Measurements from ENCODE around the gene TLE4.
"Not testable (repeated sequence)": the region's sequence is repeated elsewhere in the genome, so short reads cannot be mapped to it uniquely, and the experiment has no call there.

TLE4 gene

GRCh38 chr9:79571309-79572031 is at the start of gene TLE4:
TLE4 (plus strand) TSS chr9:79571965; CDS start chr9:79572791, 826 bp downstream.
- peak; percentile 85 to 100 (median 100) for DNase-seq

- DNase-seq, result no peak
Measured at GRCh38 chr9:79522793-79523192, 49.0 kb upstream of the TLE4 start.

DNA sequence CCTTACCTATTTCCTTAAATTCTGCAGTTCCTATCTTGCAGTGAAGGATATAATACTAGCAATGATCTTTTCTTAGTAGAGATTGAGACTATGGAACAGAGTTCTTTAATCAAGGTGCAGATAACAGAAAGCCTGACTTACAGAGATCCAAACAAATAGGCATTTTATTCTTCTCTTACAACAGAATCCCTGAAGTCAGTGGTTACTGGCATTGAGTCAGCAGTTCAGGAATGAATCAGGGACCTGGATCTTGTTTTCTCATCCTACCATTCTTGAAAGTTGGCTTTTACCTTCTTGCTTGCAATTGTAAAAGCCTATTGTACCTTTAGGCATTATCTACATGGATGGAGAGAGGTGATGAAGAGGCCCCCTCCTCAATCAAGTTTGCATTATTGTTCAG is 47.5 kb upstream of the TLE4 start:
- DNase-seq, result no peak

GRCh38 chr9:79526149-79526672 is 45.6 kb upstream of the TLE4 start:
- DNase-seq, result no peak

DNA sequence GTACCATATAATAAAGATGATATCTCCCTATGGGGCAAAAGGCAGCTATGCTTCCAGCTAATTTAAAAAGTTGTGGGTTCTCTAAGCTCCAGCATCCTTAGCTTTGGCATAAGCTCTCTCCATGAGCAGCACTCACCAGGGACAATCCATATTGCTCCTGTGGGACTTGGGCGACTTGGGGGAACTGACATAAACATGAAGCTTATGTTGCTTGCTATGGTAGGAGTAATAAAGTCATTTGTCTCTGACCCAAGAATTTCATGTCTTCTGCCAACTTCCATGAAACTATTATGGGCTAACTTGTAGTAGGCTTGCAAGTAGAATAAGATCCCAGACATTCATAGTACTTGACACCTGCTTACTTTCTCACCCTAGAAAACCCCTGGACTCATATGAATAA is 36.2 kb upstream of the TLE4 start:
- no peak for DNase-seq

- no peak for DNase-seq
Measured at GRCh38 chr9:79537838-79538237, 33.9 kb upstream of the TLE4 start.

DNA sequence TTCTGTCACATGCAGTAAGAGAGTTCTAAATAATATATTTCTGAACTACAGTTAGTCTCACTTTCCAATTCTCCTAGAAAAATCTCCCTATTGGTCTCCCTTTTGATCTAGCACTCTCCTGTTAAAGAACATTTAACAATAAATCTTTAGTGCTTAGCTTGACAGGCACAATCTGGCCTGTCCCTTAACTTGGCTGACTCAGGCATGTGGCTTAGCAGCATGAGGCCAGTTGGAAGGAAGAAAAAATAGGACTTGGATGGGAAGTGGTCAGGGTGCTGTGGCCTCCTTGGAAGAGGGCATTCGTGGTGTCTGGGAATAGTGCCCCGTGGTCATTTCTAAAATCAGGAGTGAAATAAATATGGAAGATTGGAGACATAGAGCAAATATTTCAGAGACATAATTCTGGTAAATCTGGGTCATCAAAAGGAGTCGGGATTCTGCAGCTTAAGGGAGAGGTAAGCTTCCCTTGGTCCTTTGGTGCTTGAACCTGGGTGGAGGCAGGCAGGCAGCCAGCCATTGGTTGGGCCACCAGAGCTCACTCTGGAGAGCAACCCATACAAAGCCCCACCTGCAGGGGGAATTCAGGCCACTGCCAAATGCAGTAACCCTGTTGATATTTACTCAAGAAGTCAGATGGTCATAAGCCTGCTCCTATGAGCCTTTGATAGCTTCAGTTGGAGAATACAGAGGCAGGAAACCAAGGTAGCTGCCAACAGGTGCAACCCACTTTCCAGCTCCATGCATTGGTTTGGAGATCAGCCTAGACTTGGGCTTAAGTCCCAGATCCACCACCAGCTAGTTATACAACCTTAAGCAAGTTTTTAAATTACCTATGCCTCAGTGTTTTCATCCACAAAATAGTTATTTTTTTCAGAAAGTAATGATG is 28.8 kb upstream of the TLE4 start:
- DNase-seq, result no peak

DNA sequence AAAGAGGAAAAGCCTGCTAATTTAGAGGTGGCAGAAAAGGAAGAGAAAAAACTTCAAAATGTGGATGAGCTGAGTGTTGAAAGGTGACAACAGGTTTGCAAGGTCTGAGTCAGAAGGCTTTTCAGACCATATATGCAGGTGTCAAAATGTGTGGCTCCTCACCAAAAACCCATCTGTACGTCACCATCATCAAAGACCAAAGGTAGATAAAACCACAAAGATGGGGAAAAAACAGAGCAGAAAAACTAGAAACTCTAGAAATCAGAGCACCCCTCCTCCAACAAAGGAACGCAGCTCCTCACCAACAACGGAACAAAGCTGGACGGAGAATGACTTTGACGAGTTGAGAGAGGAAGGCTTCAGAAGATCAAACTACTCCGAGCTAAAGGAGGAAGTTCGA is 27.4 kb upstream of the TLE4 start:
- not testable (repeated sequence) for DNase-seq

- no peak for DNase-seq
Measured at GRCh38 chr9:79551586-79551985, 20.2 kb upstream of the TLE4 start.

DNA sequence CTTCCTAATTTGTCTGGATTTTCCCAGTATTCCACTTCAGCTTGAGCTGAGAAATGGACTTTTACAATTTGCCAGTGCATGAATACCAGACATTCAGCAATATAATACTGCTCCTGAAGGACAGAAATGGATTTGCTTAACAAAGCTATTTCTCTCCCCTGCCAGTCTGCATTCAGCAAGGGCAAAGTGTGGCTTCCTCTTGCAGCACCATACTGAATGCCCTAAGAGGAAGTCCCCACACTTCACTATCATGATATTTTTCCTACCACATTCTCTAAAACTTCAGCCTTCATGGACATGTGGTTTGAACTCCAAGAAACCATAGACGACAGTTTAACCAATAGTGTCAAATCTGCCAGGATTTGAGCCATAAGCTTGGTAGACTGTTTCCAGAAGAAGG is 19.8 kb upstream of the TLE4 start:
- DNase-seq, result no peak

- DNase-seq, result no peak
Measured at GRCh38 chr9:79555474-79556089, 16.2 kb upstream of the TLE4 start.

GRCh38 chr9:79559495-79560181 is 12.1 kb upstream of the TLE4 start:
- peak in 6 of 51 donors; percentile 20 to 90 (median 38) for DNase-seq

GRCh38 chr9:79562749-79563386 is 8.9 kb upstream of the TLE4 start:
- DNase-seq, result no peak

DNA sequence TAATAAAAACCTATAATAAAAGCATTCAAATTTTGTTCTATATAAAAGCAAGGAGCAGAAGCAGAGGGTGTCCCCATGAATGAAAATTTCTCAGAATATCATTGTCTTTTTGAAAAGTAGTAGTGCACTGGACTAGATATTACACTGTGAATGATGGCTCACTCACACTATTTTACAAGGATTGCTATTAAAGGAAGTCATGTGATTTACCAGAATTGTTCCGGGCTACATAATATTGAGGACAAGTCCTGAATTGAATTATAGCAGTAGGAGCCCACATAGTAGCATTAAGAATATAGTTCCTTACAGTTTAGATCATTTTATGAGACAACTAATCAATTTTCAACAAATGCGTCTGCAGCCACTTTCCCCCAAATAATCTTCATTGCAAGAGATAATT is 7.7 kb upstream of the TLE4 start:
- DNase-seq, result no peak

DNA sequence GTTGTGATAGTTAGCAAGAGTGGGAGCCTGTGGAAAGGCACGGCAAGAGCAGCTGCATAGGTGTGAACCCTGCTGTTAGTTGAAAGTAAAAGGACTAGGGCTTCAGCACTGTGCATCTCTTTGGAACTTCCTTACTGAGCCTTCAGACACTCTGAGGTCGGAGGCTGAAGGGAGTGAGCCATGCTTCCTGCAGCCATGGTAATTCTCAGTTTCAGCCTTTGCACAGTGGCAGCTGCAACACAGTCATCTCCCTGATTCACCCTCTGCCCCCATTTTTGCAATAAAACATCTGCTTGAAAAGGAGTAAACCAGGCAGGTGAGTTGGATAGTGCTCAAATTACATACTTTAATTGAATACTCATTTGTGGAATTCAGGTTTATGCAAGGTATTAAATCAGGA is 6.5 kb upstream of the TLE4 start:
- DNase-seq, result no peak

GRCh38 chr9:79567671-79568098 is 4.1 kb upstream of the TLE4 start:
- DNase-seq, result no peak

- DNase-seq, result no peak
Measured at GRCh38 chr9:79568337-79569101, 3.2 kb upstream of the TLE4 start.

GRCh38 chr9:79569814-79570447 is 1.8 kb upstream of the TLE4 start:
- no peak for DNase-seq

All from hypothalamus (tissue), 51 donors.